Amygdala (tissue), 56 donors: Measurements from ENCODE around the gene FNDC1.
"Not testable (repeated sequence)": the region's sequence is repeated elsewhere in the genome, so short reads cannot be mapped to it uniquely, and the experiment has no call there.

Experiments
- DNase-seq, 56 donors: peaks; one replicate each; lab custom pipeline; 2025; lab: John Stamatoyannopoulos, UW

FNDC1 gene

GRCh38 chr6:159252955-159253508 lies 83.8 kb downstream of the FNDC1 start:
- DNase-seq = peak in 9 of 56 donors; percentile 2 to 43 (median 14)

GRCh38 chr6:159254186-159254585 lies 85.0 kb downstream of the FNDC1 start:
- DNase-seq = no peak

GRCh38 chr6:159255434-159255951 lies 86.3 kb downstream of the FNDC1 start:
- DNase-seq = no peak

GRCh38 chr6:159256128-159256527 lies 86.9 kb downstream of the FNDC1 start:
- no peak for DNase-seq

- DNase-seq = no peak
Measured at GRCh38 chr6:159257846-159258245, 88.6 kb downstream of the FNDC1 start.

GRCh38 chr6:159259441-159260125 lies 90.4 kb downstream of the FNDC1 start:
- DNase-seq = no peak

GRCh38 chr6:159260208-159260607 lies 91.0 kb downstream of the FNDC1 start:
- DNase-seq = no peak

GRCh38 chr6:159261995-159262394 lies 92.8 kb downstream of the FNDC1 start:
- DNase-seq = no peak

GRCh38 chr6:159262586-159262985 lies 93.4 kb downstream of the FNDC1 start:
- no peak for DNase-seq

- no peak for DNase-seq
Measured at GRCh38 chr6:159267165-159267564, 98.0 kb downstream of the FNDC1 start.

GRCh38 chr6:159268511-159268910 lies 99.3 kb downstream of the FNDC1 start:
- DNase-seq = no peak

- DNase-seq = no peak
Measured at GRCh38 chr6:159271257-159271656, 102.1 kb downstream of the FNDC1 start.

GRCh38 chr6:159278626-159279025 lies 109.4 kb downstream of the FNDC1 start:
- DNase-seq = no peak

GRCh38 chr6:159279790-159280277 lies 110.6 kb downstream of the FNDC1 start:
- no peak for DNase-seq

GRCh38 chr6:159282421-159282820 lies 113.2 kb downstream of the FNDC1 start:
- no peak for DNase-seq

- DNase-seq = not testable (repeated sequence)
Measured at GRCh38 chr6:159284661-159285060, 115.5 kb downstream of the FNDC1 start.

- no peak for DNase-seq
Measured at GRCh38 chr6:159298840-159299239, 129.6 kb downstream of the FNDC1 start.

- no peak for DNase-seq
Measured at GRCh38 chr6:159299566-159299965, 130.4 kb downstream of the FNDC1 start.

- DNase-seq = no peak
Measured at GRCh38 chr6:159301277-159301676, 132.1 kb downstream of the FNDC1 start.

- DNase-seq = no peak
Measured at GRCh38 chr6:159301810-159302593, 132.8 kb downstream of the FNDC1 start.

- no peak for DNase-seq
Measured at GRCh38 chr6:159302594-159302992, 133.4 kb downstream of the FNDC1 start.
